Small intestine (tissue), 7 donors: ENCODE measurements around the gene IDH3B. TPM values are rescaled to one million over a fixed set of nuclear protein-coding genes. Genes with fewer than 3 reads are reported as not detected.

Experiments used
- DNase-seq, 2 donors: peaks; one replicate each; pipeline versions ENCODE4 v3.0.0 to v3.0.0-alpha.2; 2013
- FAIRE-seq: peaks from 2 replicates; lab custom pipeline; 2012; peaks lifted over from hg19 to GRCh38; lab: Jason Lieb, UNC
- H3K27ac ChIP-seq, 3 donors: one replicate each; pipeline ENCODE4 v1.5.1; 2013; ENCODE audit warnings: low read length in 2 of 3, mild to moderate bottlenecking in 2 of 3, control low read depth in 1 of 3, inconsistent platforms in 1 of 3, low read depth in 1 of 3, moderate library complexity in 1 of 3
- H3K27me3 ChIP-seq, 3 donors: one replicate each; pipeline ENCODE4 v1.6.1; 2013; ENCODE audit warnings: low read length in 3 of 3, inconsistent platforms in 1 of 3; ENCODE audit not compliant: control insufficient read depth in 3 of 3, insufficient read depth in 3 of 3
- H3K36me3 ChIP-seq, 3 donors: one replicate each; pipeline ENCODE4 v1.6.1; 2013; ENCODE audit warnings: low read length in 3 of 3, inconsistent platforms in 1 of 3, low read depth in 1 of 3, mild to moderate bottlenecking in 1 of 3, moderate library complexity in 1 of 3; ENCODE audit not compliant: control insufficient read depth in 3 of 3, insufficient read depth in 2 of 3
- H3K4me1 ChIP-seq, 3 donors: one replicate each; pipeline ENCODE4 v1.6.1; 2013; ENCODE audit warnings: low read length in 2 of 3, inconsistent platforms in 1 of 3, low read depth in 1 of 3, mild to moderate bottlenecking in 1 of 3, moderate library complexity in 1 of 3; ENCODE audit not compliant: control insufficient read depth in 3 of 3, insufficient read depth in 2 of 3
- H3K4me3 ChIP-seq, 3 donors: one replicate each; pipeline ENCODE4 v1.5.1; 2013; ENCODE audit warnings: low read length in 3 of 3, control low read depth in 1 of 3, inconsistent platforms in 1 of 3, low read depth in 1 of 3, mild to moderate bottlenecking in 1 of 3, moderate library complexity in 1 of 3
- H3K9me3 ChIP-seq, 2 donors: one replicate each; pipeline ENCODE4 v1.6.1; 2013; ENCODE audit warnings: low read depth in 1 of 2, low read length in 1 of 2; ENCODE audit not compliant: control insufficient read depth in 2 of 2, insufficient read depth in 1 of 2
- WGBS, 3 donors: extraction: QIAGEN DNeasy Blood & Tissue Kit; methylation state at CpG; one replicate each; pipeline ENCODE4 v1.1.7; 2013; 5-methylcytosine and 5-hydroxymethylcytosine counted together
- polyA plus RNA-seq, 4 donors: library from polyadenylated mRNA; stranded (reverse) in 3 of 4; unstranded in 1 of 4; fragments of 200-250 nt in 3 of 4; fragments of 120-200 nt in 1 of 4; gene quantifications; one replicate each; pipeline versions ENCODE4 v1.2.1 to v1.2.3, GENCODE V29; 2013
- donor health status: healthy with polysubstance abuse.
- donor health status: control.
- donor health status: control.
- donor health status: Bipolar disorder and iron deficiency.
- donor health status: healthy.

IDH3B gene
- polyA plus RNA-seq, 4 donors, result 116 to 142 (median 129) TPM

DNA sequence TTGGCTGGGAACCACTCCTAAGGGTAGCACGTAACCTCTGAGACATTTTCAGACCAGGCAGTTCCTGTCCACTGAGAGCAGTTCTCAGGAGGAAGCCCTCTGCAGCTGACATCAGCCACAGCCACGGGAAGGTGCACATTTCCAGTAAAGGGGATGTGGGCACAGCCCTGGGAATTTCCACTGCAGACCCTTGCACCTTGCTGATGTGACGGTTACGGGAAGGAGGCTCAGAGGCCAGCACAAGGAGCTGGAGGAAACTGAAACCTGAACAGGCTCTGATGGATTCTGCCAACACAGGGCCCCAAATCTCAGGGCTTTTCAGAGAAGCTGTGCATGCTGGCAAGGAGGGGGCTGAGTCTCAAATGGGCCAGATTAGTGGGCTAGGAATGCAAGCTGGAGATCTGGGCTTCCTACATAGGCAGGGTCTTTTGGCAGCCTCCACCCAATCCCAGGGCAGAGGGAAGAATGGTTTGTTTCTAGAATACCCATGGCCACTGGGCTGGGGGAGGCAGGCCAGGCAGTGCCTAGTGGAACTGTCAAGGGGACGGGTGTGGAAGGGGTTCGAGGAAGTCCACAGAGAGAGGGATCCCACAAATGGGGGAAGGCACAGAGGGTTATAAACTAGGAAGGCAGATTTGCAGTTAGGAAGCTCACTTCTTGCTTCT lies 42.8 kb upstream of the IDH3B start:
- Histone ChIP-seq H3K4me3 (no peak overlapping the region), H3K27me3 (peaks cover 0 to 9% (median 0%) of the 10 kb centered on the region in 3 donors), H3K36me3 (peaks cover 0 to 3% (median 0%) of the 10 kb centered on the region in 3 donors), H3K9me3 (no peaks in the 10 kb centered on the region), H3K27ac (no peak overlapping the region), H3K4me1 (no peaks in the 10 kb centered on the region)
- DNase-seq (no peak), FAIRE-seq (no peak)
- WGBS, 3 donors, result 37 to 56% (median 42%) methylated on average over 6 of the region's 6 CpGs

DNA sequence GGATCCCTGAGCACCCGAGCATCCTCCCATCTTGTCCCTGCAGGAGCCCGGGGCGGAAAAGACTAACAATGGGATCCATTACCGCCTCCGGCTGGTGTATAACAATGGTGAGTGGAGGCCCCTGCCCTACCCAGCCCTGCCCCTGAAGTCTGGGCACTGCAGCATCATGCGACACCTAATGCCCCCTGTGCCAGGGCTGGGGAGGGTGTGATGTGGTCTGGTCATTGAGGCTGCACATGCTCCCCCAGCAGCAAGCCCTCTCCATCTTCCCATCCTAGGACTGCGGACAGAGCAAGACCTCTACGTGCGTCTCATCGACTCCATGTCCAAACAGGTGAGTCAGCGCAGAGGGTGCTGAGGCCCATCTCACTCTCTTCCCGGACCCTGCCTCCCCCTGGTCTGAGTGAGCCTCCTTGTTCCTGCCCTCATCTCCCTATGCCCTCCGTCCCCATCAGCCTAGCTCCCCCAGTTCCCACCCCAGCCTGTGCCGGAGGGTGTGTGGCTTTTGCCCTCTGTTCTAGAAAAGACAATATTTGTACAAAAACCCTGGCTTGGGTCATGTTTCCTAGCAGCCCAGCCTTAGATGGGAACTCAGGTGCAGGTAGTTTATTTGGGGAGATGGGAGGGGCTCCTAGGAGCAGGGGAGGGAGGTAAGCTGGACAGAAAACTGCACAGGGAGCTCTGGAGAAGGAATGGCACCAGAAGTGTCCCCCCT lies 42.1 kb upstream of the IDH3B start:
- Histone ChIP-seq H3K36me3 (peaks cover 0 to 3% (median 0%) of the 10 kb centered on the region in 3 donors), H3K9me3 (no peaks in the 10 kb centered on the region), H3K4me3 (no peak overlapping the region), H3K27me3 (peaks cover 0 to 15% (median 0%) of the 10 kb centered on the region in 3 donors), H3K4me1 (no peaks in the 10 kb centered on the region), H3K27ac (no peak overlapping the region)
- FAIRE-seq, result no peak
- no peak for DNase-seq
- WGBS, 3 donors, result 71 to 83% (median 81%) methylated on average over 14 of the region's 14 CpGs

DNA sequence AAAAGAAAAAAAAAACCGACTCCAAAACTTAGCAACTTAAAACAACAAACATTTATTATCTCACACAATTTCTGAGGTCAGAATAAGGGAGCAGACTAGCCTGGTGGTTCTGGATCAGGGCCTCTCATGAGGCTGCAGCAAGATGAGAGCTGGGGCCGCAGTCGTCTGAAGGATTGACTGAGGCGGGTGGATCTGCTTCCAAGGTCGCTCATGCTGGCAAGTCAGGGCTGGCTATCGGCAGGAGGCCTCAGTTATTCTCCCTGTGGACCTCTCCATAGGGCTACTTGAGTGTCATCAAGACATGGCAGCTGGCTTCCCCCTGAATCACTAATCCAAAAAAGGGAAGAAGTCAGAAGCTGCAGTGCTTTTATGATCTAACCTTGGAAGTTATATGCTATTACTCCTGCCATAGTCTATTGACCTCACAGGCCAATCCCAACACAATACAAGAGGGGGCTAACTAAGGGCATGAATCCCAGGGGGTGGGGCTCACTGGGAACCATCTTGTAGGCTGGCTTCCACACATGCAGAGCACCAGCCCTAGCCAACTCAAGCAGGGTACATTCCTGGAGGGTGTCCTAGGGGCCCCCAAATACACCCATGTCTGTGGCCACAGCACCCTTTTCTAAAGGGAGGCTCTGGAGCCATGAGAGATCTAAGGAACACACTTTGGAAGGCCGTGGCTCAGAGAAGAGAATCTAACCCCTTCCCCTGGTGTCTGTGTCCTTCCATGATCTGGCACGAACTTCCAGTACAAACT lies 39.9 kb upstream of the IDH3B start:
- WGBS, 3 donors, result 75 to 86% (median 82%) methylated on average over 8 of the region's 8 CpGs
- Histone ChIP-seq H3K4me3 (no peak overlapping the region), H3K27ac (no peak overlapping the region), H3K36me3 (peaks cover 0 to 3% (median 0%) of the 10 kb centered on the region in 3 donors), H3K9me3 (no peaks in the 10 kb centered on the region), H3K27me3 (peaks cover 0 to 24% (median 2%) of the 10 kb centered on the region in 3 donors), H3K4me1 (no peaks in the 10 kb centered on the region)
- no peak for FAIRE-seq
- DNase-seq, result no peak

DNA sequence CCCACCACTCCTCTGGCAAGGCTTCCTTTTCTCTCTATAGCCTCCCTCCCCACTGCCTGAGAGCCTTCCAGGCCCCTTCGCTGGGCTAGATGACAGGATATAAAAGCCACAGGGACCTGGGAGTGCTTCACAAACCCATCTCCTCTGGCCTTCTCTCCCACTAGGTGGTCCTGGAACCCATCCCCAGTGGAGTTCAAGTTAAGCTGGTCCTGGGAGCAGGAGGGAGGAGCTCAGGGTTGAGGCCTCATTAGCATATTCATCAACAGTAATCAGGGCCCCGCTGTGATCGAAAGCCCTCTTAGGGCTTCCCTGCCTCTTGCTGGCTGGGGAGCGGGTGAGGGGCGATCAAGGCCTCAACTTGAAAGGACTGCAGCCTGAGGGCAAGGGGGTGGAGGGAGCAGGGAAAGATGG lies 37.7 kb upstream of the IDH3B start:
- WGBS, 3 donors, result 69 to 74% (median 71%) methylated on average over 5 of the region's 5 CpGs
- no peaks in the 10 kb centered on the region for H3K4me1 ChIP-seq
- peaks cover 0 to 32% (median 2%) of the 10 kb centered on the region in 3 donors for H3K27me3 ChIP-seq
- FAIRE-seq (no peak), DNase-seq (no peak)
- no peak overlapping the region for H3K4me3 ChIP-seq
- no peak overlapping the region for H3K27ac ChIP-seq
- no peaks in the 10 kb centered on the region for H3K9me3 ChIP-seq
- H3K36me3 ChIP-seq, result peaks cover 0 to 3% (median 0%) of the 10 kb centered on the region in 3 donors

DNA sequence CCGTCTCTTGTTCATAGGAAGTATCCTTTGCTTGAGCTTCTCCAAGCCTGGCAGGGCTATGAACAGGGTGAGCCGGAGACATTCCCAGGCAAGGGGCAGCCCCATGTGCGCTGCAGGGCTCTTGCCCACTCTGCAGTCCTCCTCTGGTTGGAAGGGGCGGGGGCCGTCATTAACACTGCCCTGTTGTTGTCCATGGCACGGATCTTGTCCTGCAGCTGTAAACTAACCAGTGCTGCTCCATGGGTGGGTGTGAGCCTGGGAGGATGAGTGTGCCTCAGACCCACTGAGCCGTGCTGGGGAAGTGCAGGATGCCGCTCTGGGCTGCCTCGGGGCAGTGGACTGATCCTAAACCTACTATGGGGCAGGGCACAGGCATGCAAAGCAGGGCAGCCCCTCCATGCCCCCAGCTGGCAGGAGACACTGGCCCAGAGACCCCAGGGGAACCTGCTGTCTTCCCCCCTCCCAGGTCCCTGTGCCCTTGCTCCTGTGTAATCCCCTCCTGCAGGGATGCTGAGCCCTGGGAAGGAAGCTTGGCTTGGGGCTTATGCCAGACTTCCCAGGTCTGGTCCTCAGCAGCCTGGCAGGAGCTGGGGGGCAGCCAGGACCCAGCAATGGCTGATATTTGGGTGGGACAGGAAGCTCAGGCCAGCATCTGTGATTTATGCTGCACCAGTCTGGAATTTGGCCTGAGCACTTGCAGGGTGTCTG lies 37.1 kb upstream of the IDH3B start:
- no peaks in the 10 kb centered on the region for H3K4me1 ChIP-seq
- H3K27ac ChIP-seq, result no peak overlapping the region
- H3K27me3 ChIP-seq, result peaks cover 0 to 34% (median 2%) of the 10 kb centered on the region in 3 donors
- H3K9me3 ChIP-seq, result no peaks in the 10 kb centered on the region
- DNase-seq, result no peak
- no peak overlapping the region for H3K4me3 ChIP-seq
- 57 to 66% (median 63%) methylated on average over 9 of the region's 9 CpGs for WGBS, 3 donors
- peaks cover 0 to 2% (median 0%) of the 10 kb centered on the region in 3 donors for H3K36me3 ChIP-seq
- FAIRE-seq, result no peak

DNA sequence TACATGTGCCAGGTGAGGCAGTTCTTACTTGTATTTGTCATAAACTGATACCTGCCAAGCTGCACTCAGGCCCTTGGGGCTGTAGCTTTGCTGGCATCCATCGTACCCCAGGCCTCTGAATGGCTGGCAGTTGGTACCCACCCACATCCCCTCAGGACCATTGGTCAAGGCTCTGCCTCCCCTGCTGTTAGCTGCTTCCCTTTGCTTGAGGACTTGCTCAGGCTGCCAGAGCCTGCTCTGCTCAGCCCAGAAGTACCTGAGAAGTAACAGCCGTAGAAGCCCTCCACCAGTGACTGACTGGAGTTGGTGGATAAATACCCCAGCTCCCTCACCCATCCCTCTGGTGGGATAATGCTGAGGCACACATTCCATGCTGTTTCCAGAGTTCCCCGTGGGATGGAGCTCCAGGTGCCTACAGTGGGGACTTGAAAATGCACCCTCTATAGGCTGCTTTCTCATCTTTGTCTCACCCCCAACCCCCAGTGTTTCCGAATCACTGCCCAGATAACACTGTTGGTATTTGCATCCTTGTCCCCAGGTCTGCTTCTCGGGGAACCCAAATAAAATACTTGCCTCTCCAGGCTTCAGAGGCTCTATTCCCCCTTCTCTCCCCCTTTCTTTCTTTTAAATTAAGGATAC lies 35.9 kb upstream of the IDH3B start:
- Histone ChIP-seq H3K4me3 (no peak overlapping the region), H3K27ac (no peak overlapping the region), H3K36me3 (no peaks in the 10 kb centered on the region), H3K9me3 (no peaks in the 10 kb centered on the region), H3K4me1 (no peaks in the 10 kb centered on the region), H3K27me3 (peaks cover 0 to 42% (median 7%) of the 10 kb centered on the region in 3 donors)
- 72 to 84% (median 73%) methylated on average over 5 of the region's 5 CpGs for WGBS, 3 donors
- FAIRE-seq (no peak), DNase-seq (no peak)

DNA sequence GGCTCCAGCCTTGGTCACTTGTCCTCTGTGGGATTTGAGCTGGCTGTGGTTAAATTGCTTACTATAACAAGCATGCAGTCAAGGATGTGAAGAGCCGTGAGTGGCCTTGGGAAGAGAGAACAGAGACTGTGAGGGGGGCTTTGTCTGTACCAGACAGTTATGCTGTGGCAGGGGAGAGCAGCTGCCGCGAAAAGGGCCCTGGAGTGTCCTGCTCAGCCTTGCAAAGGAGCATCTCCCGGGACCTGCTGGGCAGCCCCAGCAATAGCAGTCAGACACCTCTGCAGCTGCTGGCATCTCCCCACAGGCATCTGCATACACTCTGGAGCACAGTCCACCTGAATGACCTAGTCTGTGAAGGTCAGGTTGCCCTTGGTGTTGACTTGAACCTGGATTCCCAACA lies 34.9 kb upstream of the IDH3B start:
- 76 to 78% (median 78%) methylated on average over 4 of the region's 4 CpGs for WGBS, 3 donors
- H3K27me3 ChIP-seq, result peaks cover 0 to 50% (median 14%) of the 10 kb centered on the region in 3 donors
- no peaks in the 10 kb centered on the region for H3K9me3 ChIP-seq
- no peak for FAIRE-seq
- no peak for DNase-seq
- H3K4me1 ChIP-seq, result no peaks in the 10 kb centered on the region
- H3K36me3 ChIP-seq, result no peaks in the 10 kb centered on the region
- H3K27ac ChIP-seq, result no peak overlapping the region
- no peak overlapping the region for H3K4me3 ChIP-seq
